Measurements from ENCODE around the gene LRRC49.
"Not testable (repeated sequence)": the region's sequence is repeated elsewhere in the genome, so short reads cannot be mapped to it uniquely, and the experiment has no call there.

Gene LRRC49

GRCh38 chr15:70866982-70867641, 25.5 kb upstream of the LRRC49 start:
- no peak for DNase-seq (ENCODE audit: extremely low read depth in 1 of 2, low read depth in 1 of 2)

- DNase-seq (ENCODE audit: extremely low read depth in 1 of 2, low read depth in 1 of 2): no peak
These were observed 24.6 kb upstream of the LRRC49 start for GRCh38 chr15:70867911-70868467.

GRCh38 chr15:70869346-70869745, 23.3 kb upstream of the LRRC49 start:
- DNase-seq (ENCODE audit: extremely low read depth in 1 of 2, low read depth in 1 of 2): no peak

GRCh38 chr15:70870051-70870450, 22.6 kb upstream of the LRRC49 start:
- no peak for DNase-seq (ENCODE audit: extremely low read depth in 1 of 2, low read depth in 1 of 2)

GRCh38 chr15:70871490-70871889, 21.1 kb upstream of the LRRC49 start:
- DNase-seq (ENCODE audit: extremely low read depth in 1 of 2, low read depth in 1 of 2): not testable (repeated sequence)

- no peak for DNase-seq (ENCODE audit: extremely low read depth in 1 of 2, low read depth in 1 of 2)
These were observed 19.2 kb upstream of the LRRC49 start for GRCh38 chr15:70873232-70874054.

- DNase-seq (ENCODE audit: extremely low read depth in 1 of 2, low read depth in 1 of 2): no peak
These were observed 17.4 kb upstream of the LRRC49 start for GRCh38 chr15:70875001-70875782.

- no peak for DNase-seq (ENCODE audit: extremely low read depth in 1 of 2, low read depth in 1 of 2)
These were observed 16.6 kb upstream of the LRRC49 start for GRCh38 chr15:70876011-70876410.

GRCh38 chr15:70876683-70877082, 15.9 kb upstream of the LRRC49 start:
- no peak for DNase-seq (ENCODE audit: extremely low read depth in 1 of 2, low read depth in 1 of 2)

GRCh38 chr15:70879401-70879800, 13.2 kb upstream of the LRRC49 start:
- no peak for DNase-seq (ENCODE audit: extremely low read depth in 1 of 2, low read depth in 1 of 2)

GRCh38 chr15:70880781-70881180, 11.8 kb upstream of the LRRC49 start:
- DNase-seq (ENCODE audit: extremely low read depth in 1 of 2, low read depth in 1 of 2): no peak

- no peak for DNase-seq (ENCODE audit: extremely low read depth in 1 of 2, low read depth in 1 of 2)
These were observed 10.3 kb upstream of the LRRC49 start for GRCh38 chr15:70882361-70882760.

- DNase-seq (ENCODE audit: extremely low read depth in 1 of 2, low read depth in 1 of 2): no peak
These were observed 410 bp downstream of the LRRC49 start for GRCh38 chr15:70892912-70893560.

GRCh38 chr15:70902107-70902506, 9.5 kb downstream of the LRRC49 start:
- no peak for DNase-seq (ENCODE audit: extremely low read depth in 1 of 2, low read depth in 1 of 2)

- no peak for DNase-seq (ENCODE audit: extremely low read depth in 1 of 2, low read depth in 1 of 2)
These were observed 14.2 kb downstream of the LRRC49 start for GRCh38 chr15:70906842-70907241.

- no peak for DNase-seq (ENCODE audit: extremely low read depth in 1 of 2, low read depth in 1 of 2)
These were observed 15.3 kb downstream of the LRRC49 start for GRCh38 chr15:70907784-70908471.

GRCh38 chr15:70910958-70911357, 18.3 kb downstream of the LRRC49 start:
- DNase-seq (ENCODE audit: extremely low read depth in 1 of 2, low read depth in 1 of 2): no peak

GRCh38 chr15:70912187-70912586, 19.6 kb downstream of the LRRC49 start:
- no peak for DNase-seq (ENCODE audit: extremely low read depth in 1 of 2, low read depth in 1 of 2)

- no peak for DNase-seq (ENCODE audit: extremely low read depth in 1 of 2, low read depth in 1 of 2)
These were observed 23.9 kb downstream of the LRRC49 start for GRCh38 chr15:70916531-70916930.

GRCh38 chr15:70917955-70918354, 25.3 kb downstream of the LRRC49 start:
- no peak for DNase-seq (ENCODE audit: extremely low read depth in 1 of 2, low read depth in 1 of 2)

All from activated CD8-positive, alpha-beta memory T cell treated with anti-CD3 and anti-CD28 coated beads for 1 hour (primary cell).